Keratinocyte (primary cell): Measurements from ENCODE around the gene NCKAP5. TPM values are rescaled to one million over a fixed set of nuclear protein-coding genes. Genes with fewer than 3 reads are reported as not detected.

Source experiments
- DNase-seq: peaks from one replicate; pipeline ENCODE4 v3.0.0-alpha.2; 2011; ENCODE audit warnings: low read depth, missing footprints, low spot score
- FAIRE-seq: peaks from 2 replicates; lab custom pipeline; 2011; peaks lifted over from hg19 to GRCh38; lab: Jason Lieb, UNC
- H2AFZ ChIP-seq: 2 replicates; pipeline ENCODE4 v1.6.0; 2012; ENCODE audit warnings: low read length, control low read depth, inconsistent platforms; ENCODE audit not compliant: control insufficient read depth
- H3K27ac ChIP-seq: 2 replicates; pipeline ENCODE4 v1.5.1; 2011; ENCODE audit warnings: low read length; ENCODE audit not compliant: control insufficient read depth, insufficient read depth
- H3K27me3 ChIP-seq: 3 replicates; pipeline ENCODE4 v1.6.0; 2011; ENCODE audit warnings: low read length; ENCODE audit not compliant: control insufficient read depth, insufficient read depth; ENCODE audit errors: extremely low read depth
- H3K36me3 ChIP-seq, 2 experiments: 2 replicates in 1 of 2; 3 replicates in 1 of 2; pipeline ENCODE4 v1.5.1; 2011; ENCODE audit warnings: low read length in 2 of 2, mild to moderate bottlenecking in 1 of 2; ENCODE audit not compliant: control insufficient read depth in 2 of 2, insufficient read depth in 2 of 2; ENCODE audit errors: extremely low read depth in 1 of 2
- H3K4me1 ChIP-seq: 3 replicates; pipeline ENCODE4 v1.5.1; 2011; ENCODE audit warnings: low read length; ENCODE audit not compliant: control insufficient read depth, insufficient read depth; ENCODE audit errors: extremely low read depth
- H3K4me2 ChIP-seq: 3 replicates; pipeline ENCODE4 v1.6.0; 2011; ENCODE audit warnings: low read depth, low read length; ENCODE audit not compliant: control insufficient read depth, insufficient read depth; ENCODE audit errors: extremely low read depth
- H3K4me3 ChIP-seq, 3 experiments: fragments of 200-600 bp in 1 of 3; sonication (generic) in 1 of 3; 2 replicates in 2 of 3; 3 replicates in 1 of 3; pipeline ENCODE4 v1.5.1; 2011 to 2016; ENCODE audit warnings: low read length in 3 of 3, mild to moderate bottlenecking in 3 of 3, control low read depth in 2 of 3, inconsistent platforms in 1 of 3, low read depth in 1 of 3, mixed read lengths in 1 of 3, mixed run types in 1 of 3, moderate library complexity in 1 of 3; ENCODE audit not compliant: control insufficient read depth in 2 of 3, insufficient read depth in 2 of 3; ENCODE audit errors: extremely low read depth in 1 of 3
- H3K79me2 ChIP-seq: 2 replicates; pipeline ENCODE4 v1.6.0; 2012; ENCODE audit warnings: low read length; ENCODE audit not compliant: control insufficient read depth, insufficient read depth
- H3K9ac ChIP-seq: 3 replicates; pipeline ENCODE4 v1.6.0; 2011; ENCODE audit warnings: low read length; ENCODE audit not compliant: control insufficient read depth, insufficient read depth; ENCODE audit errors: extremely low read depth
- H3K9me1 ChIP-seq: 3 replicates; pipeline ENCODE4 v1.6.0; 2011; ENCODE audit warnings: low read length; ENCODE audit not compliant: control insufficient read depth, insufficient read depth; ENCODE audit errors: extremely low read depth
- H3K9me3 ChIP-seq: 2 replicates; pipeline ENCODE4 v1.5.1; 2012; ENCODE audit warnings: low read depth, low read length; ENCODE audit not compliant: control insufficient read depth
- H4K20me1 ChIP-seq: 3 replicates; pipeline ENCODE4 v1.6.0; 2011; ENCODE audit warnings: low read length; ENCODE audit not compliant: control insufficient read depth, insufficient read depth; ENCODE audit errors: extremely low read depth
- EZH2 ChIP-seq: IDR thresholded peaks from one replicate; pipeline ENCODE4 v1.6.1; 2012; ENCODE audit warnings: inconsistent platforms, mild to moderate bottlenecking, low read length, moderate library complexity
- dilution Hi-C: fragments of 300-500 bp; cut with MboI; formaldehyde crosslinking; loops from one replicate; pipeline ENCODE4 v1.7.0; 2020; ENCODE audit warnings: low sequenced_read_pairs; ENCODE audit not compliant: extremely low pct_ligation_motif_present
- polyA plus RNA-seq, 5 experiments: library from polyadenylated mRNA; depleted of rRNA in 3 of 5; stranded (reverse) in 3 of 5; stranded (forward) in 1 of 5; unstranded in 1 of 5; fragments of >200 nt; gene quantifications; 1 replicate in 1 of 5; 2 replicates in 3 of 5; 3 replicates in 1 of 5; pipeline versions ENCODE4 v1.2.1 to v1.2.3, GENCODE V29; 2011 to 2012; ENCODE audit warnings: missing spikeins in 2 of 5, low read depth in 1 of 5, low replicate concordance in 1 of 5
- TF ChIP-seq, protein P1 (sequence below), 3 experiments: IDR thresholded peaks in 1 of 3; conservative IDR thresholded peaks in 1 of 3; optimal IDR thresholded peaks in 1 of 3; 2 replicates in 2 of 3; 3 replicates in 1 of 3; pipeline versions ENCODE3 to v1.5.1; 2011; ENCODE audit warnings: low read length in 3 of 3, mild to moderate bottlenecking in 3 of 3, moderate library complexity in 2 of 3, control low read depth in 1 of 3, inconsistent platforms in 1 of 3; ENCODE audit not compliant: insufficient read depth in 2 of 3; ENCODE audit errors: extremely low read depth in 1 of 3

Gene NCKAP5
- polyA plus RNA-seq, 1 donor (not counting 4 experiments of a cell fraction or from before 2014, with no cell fraction given) = 3.6 TPM

DNA sequence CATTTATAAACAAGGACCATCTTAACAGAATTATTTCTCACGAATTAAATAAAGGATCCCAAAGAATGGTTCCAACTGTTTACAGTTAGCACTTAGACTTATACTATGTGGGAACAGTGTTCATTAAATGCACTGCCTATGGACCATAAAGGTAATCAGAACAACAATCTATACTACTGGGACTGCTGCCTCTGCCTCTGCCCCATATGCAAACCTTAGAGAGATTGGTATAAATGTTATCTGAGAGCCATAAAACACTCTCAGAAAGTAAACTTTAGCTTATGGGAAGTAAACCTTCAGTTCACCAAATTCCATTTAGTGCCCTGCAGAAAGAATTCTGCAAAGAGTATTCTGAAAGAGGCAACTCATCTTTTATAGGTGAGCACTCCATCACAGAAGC is 448.0 kb downstream of the NCKAP5 start:
- Histone ChIP-seq H3K9me3 (no peaks in the 10 kb centered on the region), H3K9me1 (no peaks in the 10 kb centered on the region), H3K4me3 (no peak overlapping the region), H3K27me3 (no peaks in the 10 kb centered on the region), H4K20me1 (no peaks in the 10 kb centered on the region), H3K27ac (no peak overlapping the region), H3K9ac (no peak overlapping the region), H3K4me1 (no peaks in the 10 kb centered on the region), H3K36me3 (no peaks in the 10 kb centered on the region), H3K4me2 (no peak overlapping the region), H2AFZ (no peak overlapping the region), H3K79me2 (no peaks in the 10 kb centered on the region)
- DNase-seq (no peak), FAIRE-seq (no peak)
- TF ChIP-seq EZH2 = no peak
- TF ChIP-seq, protein P1, sequence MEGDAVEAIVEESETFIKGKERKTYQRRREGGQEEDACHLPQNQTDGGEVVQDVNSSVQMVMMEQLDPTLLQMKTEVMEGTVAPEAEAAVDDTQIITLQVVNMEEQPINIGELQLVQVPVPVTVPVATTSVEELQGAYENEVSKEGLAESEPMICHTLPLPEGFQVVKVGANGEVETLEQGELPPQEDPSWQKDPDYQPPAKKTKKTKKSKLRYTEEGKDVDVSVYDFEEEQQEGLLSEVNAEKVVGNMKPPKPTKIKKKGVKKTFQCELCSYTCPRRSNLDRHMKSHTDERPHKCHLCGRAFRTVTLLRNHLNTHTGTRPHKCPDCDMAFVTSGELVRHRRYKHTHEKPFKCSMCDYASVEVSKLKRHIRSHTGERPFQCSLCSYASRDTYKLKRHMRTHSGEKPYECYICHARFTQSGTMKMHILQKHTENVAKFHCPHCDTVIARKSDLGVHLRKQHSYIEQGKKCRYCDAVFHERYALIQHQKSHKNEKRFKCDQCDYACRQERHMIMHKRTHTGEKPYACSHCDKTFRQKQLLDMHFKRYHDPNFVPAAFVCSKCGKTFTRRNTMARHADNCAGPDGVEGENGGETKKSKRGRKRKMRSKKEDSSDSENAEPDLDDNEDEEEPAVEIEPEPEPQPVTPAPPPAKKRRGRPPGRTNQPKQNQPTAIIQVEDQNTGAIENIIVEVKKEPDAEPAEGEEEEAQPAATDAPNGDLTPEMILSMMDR (optimal IDR thresholded peaks at IDR 0.05 in 1 of 3, IDR thresholded peaks at IDR 0.05 in 1 of 3, conservative IDR thresholded peaks at IDR 0.05 in 1 of 3; ENCODE audit: extremely low read depth in 1 of 3, insufficient read depth in 2 of 3, low read length in 3 of 3) = no peak
- dilution Hi-C loops = no loop called here

DNA sequence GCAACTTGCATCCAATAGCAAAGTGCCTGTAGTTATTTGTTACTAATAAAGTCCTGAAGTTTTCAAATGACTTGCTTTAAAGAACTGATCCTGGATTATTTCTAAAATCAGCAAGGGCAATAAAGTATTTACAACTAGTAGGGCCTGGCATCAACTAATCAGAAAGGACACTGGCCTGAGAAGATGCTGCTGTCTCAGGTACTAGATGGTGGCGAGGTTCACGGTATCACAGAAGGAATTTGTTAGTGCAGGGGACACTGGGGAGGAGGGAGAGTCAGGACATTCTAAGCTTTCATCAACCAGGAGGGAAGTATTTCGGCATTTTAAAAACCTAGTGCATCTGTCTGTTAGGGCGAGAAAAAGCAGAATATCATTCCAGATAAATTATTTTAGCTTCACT is 458.1 kb downstream of the NCKAP5 start:
- DNase-seq (no peak), FAIRE-seq (no peak)
- Histone ChIP-seq H3K4me1 (peaks cover 9% of the 10 kb centered on the region), H3K4me2 (no peak overlapping the region), H2AFZ (no peak overlapping the region), H3K9ac (no peak overlapping the region), H3K27me3 (no peaks in the 10 kb centered on the region), H3K79me2 (no peaks in the 10 kb centered on the region), H4K20me1 (no peaks in the 10 kb centered on the region), H3K27ac (no peak overlapping the region), H3K9me3 (no peaks in the 10 kb centered on the region), H3K36me3 (no peaks in the 10 kb centered on the region), H3K9me1 (no peaks in the 10 kb centered on the region), H3K4me3 (no peak overlapping the region)
- TF ChIP-seq, protein P1 (optimal IDR thresholded peaks at IDR 0.05 in 1 of 3, IDR thresholded peaks at IDR 0.05 in 1 of 3, conservative IDR thresholded peaks at IDR 0.05 in 1 of 3; ENCODE audit: extremely low read depth in 1 of 3, insufficient read depth in 2 of 3, low read length in 3 of 3) = no peak
- TF ChIP-seq EZH2 = no peak
- dilution Hi-C loops = no loop called here
